COR-L47 (cell line): Measurements from ENCODE around the gene FKBP2.
A peak's percentile ranks its signal among the peaks of the same experiment; 100 is the strongest.

Experiments
- DNase-seq: peaks from one replicate; lab custom pipeline; 2025; lab: John Stamatoyannopoulos, UW

The FKBP2 gene

DNA sequence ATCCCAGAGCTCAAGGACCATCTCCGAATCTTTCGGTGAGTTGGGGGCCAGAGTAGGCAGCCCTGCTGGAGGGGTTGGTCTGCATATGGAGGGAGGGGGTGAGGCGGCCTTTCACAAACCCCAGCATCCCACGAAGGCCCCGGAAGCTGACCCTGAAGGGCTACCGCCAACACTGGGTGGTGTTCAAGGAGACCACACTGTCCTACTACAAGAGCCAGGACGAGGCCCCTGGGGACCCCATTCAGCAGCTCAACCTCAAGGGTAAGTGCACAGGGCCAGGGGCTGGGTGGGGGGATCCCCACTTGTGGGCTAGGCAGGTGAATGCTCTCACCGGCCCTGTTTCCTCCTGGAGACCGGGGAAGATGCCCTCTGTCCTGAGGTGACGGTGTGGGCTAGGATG is 21.1 kb upstream of the FKBP2 start:
- no peak for DNase-seq

DNA sequence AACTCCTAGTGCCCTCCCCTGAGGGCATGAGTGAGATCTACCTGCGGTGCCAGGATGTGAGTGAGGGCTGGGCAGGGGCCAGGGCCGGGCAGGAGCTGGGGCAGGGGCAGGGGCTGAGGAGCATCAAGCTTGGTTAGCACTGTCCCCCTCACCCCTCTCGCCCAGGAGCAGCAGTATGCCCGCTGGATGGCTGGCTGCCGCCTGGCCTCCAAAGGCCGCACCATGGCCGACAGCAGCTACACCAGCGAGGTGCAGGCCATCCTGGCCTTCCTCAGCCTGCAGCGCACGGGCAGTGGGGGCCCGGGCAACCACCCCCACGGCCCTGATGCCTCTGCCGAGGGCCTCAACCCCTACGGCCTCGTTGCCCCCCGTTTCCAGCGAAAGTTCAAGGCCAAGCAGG is 20.6 kb upstream of the FKBP2 start:
- no peak for DNase-seq

DNA sequence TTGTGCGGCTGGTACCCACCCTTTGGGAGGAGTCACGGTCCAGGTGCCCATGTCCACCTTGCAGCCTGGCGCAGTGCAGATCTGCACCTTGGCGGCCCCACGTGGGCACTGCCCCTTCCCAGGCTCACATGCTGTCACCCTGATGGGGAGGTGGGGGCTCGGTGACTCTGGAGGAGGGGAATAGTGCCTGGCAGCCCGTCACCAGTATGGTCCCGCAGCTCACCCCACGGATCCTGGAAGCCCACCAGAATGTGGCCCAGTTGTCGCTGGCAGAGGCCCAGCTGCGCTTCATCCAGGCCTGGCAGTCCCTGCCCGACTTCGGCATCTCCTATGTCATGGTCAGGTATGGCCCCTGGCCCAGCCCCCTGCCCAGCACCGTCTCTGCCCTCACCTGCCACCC is 20.1 kb upstream of the FKBP2 start:
- no peak for DNase-seq

DNA sequence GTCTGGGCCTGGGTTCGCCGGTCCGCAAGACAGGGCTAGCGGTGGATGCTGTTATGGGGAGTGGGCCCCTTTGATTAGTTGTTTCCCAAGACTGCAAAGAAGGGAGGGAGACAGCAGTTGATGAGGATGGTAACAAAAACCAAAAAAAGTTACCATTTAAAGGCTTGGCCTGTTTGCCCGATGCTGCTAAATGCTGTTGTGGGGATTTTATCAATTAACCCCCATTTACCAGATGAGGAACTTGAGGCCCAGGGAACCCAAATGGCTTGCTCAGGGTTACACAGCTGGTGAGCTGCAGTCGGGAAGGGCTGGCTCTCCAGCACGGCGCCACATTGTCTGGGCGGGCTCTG is 18.3 kb upstream of the FKBP2 start:
- no peak for DNase-seq

DNA sequence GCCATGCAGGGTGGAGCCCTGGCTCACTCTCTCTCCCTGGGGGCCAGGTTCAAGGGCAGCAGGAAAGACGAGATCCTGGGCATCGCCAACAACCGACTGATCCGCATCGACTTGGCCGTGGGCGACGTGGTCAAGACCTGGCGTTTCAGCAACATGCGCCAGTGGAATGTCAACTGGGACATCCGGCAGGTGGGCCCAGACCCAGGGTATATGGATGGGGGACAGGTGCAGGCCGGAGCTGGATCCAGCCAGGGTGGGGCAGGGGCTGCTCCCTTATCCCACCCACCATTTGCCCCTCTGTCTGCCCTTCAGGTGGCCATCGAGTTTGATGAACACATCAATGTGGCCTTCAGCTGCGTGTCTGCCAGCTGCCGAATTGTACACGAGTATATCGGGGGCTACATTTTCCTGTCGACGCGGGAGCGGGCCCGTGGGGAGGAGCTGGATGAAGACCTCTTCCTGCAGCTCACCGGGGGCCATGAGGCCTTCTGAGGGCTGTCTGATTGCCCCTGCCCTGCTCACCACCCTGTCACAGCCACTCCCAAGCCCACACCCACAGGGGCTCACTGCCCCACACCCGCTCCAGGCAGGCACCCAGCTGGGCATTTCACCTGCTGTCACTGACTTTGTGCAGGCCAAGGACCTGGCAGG is 17.8 kb upstream of the FKBP2 start:
- DNase-seq, result no peak

DNA sequence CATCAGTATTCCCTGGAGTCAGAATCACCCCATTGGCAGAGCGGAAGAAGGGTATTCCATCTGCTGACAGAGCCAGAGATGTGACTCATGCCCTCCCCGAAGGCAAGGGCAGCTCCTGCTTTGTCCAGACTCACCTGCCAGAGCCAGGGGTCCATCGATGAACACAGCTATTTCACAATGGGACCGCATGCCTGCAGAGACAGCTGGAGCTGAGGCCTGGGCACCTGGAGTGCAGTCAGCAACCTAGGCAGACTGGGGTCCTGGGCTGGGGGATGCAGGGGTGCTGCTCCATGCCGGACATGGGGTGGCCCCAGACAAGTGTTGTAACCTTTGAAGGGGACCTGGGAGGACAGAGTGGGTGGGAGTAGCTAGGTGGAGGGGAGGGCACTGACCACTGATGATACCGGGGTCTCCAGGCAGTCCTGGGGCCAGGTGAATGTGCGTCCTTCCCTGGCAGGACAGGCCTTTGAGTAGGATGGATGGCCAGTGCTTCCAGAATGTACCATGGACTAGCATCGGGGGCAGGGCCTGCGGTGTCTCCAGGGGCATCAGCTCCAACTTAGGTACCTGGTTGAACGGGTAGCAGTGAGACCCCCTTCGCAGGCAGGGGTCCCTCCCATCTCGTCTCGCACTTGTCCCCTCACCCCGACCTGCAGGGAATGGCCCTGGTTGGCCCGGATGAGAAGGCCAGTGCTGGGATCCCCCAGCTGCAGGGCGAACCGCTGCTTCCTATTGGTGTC is 16.6 kb upstream of the FKBP2 start:
- no peak for DNase-seq

DNA sequence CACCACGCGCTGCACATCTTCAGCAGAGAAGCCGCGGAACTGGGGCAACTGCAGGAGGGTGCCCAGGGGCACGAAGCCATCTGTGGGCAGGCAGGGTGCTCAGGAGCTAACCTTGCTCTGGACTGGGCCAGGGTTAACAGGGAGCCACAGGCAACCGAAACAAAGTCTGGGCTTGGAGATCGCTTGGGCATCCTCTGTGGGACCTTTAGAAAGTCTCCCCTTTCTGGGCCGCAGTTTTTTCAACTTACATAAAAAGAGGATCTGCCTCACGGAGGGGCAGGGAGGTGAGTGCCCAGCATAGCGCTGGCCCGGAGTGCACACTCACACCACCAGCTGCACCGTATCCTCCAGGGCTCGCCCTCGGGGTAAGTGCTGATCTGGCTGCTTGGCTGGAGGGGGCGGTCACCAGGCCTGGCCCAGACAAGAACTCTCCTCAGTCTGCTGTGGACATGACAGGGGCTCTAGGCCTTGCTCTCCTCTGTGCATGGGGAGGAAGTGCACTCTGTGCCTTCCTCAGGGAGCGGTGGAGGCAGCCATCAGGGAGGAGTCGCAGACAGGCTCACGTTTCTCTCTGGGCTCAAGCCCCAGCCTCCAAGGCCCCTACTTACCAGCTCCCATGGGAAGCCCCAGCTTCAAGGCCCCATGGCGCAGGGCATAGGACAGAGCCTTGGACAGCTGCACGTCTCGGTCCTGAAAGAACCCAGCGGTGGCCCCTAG is 15.8 kb upstream of the FKBP2 start:
- DNase-seq, result no peak

DNA sequence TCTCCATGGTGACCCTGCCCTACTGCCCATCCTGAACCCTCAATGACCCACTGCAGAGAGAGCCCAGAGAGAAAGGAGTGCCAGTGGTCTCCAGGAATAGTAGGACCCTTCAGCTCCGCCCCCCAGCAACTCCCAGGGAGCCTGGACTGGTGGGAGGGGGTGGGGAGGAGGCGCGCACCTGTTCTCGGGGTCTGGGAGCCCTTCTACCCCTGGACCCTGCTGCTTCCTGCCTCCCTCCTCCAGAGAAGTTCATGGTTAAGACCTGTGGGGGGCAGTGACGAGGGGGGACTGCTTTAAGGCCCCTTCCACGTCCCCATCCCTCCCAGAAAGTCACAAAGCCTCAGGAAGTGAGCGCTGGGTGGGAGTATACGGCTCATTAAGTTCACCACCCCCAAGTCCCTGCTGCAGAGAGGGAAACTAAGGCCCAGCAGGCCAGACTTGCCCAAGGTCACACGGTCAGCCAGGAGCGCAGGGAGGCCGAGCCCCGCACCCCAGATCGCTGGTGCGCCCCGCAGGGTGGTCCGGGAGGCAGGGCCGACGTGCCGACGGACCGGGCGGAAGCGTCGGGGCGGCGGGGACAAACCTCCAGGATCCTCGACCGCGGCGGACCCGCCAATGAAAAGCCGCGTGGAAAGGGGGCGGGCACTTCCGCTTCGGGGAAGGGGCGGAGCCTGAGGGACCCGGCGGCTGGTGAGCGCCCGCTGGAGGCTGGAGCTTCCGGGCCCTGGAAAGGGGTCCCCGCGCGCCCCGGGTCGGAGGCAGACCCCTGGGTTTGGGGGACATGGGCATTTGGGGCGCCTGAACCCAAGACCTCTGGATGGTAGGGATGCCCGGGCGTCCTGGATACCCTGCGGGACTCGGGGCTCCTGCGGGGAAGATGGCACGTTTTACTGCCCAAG is 15.0 kb upstream of the FKBP2 start, which contains the start of the genes NUDT22 and TRPT1:
Gene NUDT22, plus strand, starts transcription at position 667 of the 899 bp plus-strand sequence. CDS start 379 bp downstream, outside the sequence.
Gene TRPT1, minus strand, starts transcription at position 579 of the 899 bp plus-strand sequence. Its CDS starts 326 bp downstream, at position 253.
- DNase-seq, result peak; percentile 83

DNA sequence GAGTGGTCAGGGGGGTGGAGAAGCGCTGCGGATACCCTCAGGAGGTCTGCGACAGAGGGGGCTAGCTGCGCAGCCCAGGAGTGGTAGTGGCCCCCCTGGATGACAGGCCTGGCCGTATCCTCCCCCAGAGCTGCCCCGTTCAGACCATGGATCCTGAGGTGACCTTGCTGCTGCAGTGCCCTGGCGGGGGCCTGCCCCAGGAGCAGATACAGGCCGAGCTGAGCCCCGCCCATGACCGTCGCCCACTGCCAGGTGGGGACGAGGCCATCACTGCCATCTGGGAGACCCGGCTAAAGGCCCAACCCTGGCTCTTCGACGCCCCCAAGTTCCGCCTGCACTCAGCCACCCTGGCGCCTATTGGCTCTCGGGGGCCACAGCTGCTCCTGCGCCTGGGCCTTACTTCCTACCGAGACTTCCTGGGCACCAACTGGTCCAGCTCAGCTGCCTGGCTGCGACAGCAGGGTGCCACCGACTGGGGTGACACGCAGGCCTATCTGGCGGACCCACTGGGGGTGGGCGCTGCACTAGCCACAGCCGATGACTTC is 14.3 kb upstream of the FKBP2 start:
- DNase-seq, result peak; percentile 63

DNA sequence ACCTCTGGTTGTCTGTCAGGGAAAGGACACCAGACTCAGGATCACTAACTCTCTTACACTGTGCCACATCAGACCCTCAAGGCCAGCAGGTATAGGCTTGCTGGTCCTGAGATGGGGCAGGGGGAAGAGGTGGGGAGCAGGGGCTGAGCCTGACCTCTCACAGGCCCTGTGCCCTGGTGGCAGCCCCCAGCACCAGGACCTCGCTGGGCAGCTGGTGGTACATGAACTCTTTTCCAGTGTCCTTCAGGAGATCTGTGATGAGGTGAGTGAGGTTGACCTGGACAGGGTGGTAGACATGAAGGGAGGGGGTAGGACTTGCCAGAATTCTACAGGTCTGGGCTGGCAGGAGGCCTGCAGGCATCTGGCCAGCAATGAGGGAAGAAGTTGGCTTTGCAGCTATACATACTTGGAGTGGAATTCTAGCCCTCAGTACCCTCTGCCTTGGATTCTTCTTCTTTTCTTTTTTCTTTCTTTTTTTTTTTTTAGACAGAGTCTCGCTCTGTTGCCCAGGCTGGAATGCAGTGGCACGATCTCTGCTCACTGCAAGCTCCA is 13.4 kb upstream of the FKBP2 start:
- DNase-seq, result no peak

DNA sequence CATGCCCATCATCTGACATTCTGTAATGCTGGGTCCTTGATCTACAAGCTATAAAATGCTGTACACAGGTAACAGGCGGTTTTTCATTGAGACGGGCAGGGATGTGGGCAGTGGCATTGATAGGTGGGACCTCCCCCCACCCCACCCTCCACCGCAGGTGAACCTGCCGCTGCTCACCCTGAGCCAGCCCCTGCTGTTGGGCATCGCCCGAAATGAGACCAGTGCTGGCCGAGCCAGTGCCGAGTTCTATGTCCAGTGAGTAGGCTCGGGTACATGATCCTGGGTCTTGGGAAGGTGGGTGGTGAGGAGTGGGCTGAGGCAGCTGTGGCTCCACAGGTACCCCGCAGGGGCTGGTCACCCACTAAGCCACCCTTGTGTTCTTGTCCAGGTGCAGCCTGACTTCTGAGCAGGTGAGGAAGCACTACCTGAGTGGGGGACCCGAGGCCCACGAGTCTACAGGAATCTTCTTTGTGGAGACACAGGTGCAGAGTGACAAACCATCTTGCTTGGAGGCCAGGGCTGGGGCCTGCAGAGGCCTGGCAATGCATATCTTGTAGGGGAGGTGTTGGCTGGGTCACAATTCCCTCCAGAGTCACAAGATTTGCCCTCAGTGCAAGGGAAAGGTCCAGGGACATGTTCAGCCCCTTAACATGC is 11.7 kb upstream of the FKBP2 start:
- no peak for DNase-seq

DNA sequence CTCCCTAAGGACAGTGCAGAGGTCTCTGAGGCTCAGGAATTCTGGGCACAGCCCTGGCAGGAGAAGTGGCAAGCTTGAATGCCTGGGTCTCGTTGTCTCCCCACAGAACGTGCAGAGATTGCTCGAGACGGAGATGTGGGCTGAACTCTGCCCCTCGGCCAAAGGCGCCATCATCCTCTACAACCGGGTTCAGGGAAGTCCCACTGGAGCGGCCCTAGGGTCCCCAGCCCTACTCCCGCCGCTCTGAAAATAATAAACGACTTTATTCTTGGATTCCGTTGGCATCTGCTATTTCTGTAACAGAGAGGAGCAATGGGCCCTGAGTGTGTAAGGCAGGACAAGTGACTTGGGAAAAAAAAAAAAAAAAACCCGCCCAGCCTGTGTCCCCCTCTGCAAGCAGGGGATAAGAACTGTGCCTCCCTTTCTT is 11.1 kb upstream of the FKBP2 start:
- DNase-seq, result no peak

DNA sequence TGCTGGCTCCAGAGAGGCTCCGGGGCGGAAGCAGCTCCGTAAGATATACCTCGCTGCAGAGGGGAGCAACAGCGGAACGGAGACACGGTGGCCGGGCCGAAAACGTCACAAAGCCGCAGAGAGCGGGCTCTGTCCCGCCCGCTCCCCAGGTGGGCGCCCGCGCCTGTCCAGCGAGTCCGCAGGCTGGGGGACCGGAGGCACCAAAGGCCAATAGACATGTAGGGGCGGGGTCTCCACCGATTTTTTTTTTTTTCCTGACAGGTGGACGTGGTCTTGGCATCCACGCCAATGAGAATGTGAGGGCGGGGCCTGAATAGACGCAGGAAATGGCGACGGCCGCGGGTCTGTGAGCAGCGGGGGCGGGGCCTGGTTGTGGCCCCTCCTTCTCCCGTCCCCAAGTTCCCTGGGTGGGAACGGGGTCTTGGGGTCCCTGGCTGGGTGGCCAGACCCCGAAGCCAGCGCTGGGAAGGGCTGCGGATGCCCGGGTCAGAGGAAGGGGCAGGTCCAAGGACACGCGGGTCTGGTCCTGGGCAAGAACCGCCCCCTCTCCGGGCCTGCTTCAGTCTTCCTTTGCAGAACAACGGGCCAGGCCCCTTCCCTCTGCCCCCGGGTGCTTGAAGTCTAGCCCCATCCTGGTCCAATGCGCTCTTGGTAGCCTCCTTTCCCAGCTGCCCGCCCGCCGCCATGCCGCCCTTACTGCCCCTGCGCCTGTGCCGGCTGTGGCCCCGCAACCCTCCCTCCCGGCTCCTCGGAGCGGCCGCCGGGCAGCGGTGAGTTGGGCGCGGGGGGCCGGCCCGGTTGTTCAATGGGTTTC is 10.5 kb upstream of the FKBP2 start, which contains the start of gene DNAJC4:
Gene DNAJC4, plus strand, starts transcription at position 378 of the 814 bp plus-strand sequence. Its CDS starts 307 bp downstream, at position 685.
- DNase-seq, result peak; percentile 97

DNA sequence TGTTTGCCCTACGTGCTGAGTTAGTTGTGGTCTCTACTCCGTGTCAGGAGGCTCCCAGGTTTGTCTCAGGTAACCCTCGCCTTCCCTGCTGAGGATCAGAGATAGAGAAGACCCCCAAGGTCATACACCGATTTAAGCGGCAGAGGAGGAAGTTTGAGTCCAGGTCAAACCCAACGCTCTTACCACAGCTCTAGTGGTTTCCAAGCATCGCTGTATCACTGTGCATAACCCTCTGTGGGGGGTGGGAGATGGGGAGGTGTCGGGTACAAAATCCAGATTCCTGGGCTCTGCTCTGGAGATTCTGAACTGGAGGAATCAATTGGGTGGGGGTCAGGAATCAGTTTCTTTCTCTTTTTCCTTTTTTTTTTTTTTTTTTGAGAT is 9.9 kb upstream of the FKBP2 start:
- DNase-seq, result no peak

DNA sequence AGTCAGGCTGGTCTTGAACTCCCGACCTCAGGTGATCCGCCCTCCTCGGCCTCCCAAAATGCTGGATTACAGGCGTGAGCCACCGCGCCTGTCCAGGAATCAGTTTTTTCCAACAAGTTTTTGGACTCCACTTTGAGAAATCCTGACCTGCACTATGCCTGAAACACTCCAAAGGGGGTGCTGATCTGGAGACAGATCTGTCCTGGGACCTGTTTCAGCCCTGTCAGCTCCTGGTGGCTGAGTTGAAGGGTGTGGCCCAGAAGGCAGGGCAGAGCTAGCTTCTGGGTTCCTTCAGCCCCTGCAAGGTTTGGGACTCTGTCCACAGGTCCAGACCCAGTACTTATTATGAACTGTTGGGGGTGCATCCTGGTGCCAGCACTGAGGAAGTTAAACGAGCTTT is 9.3 kb upstream of the FKBP2 start:
- DNase-seq, result no peak

DNA sequence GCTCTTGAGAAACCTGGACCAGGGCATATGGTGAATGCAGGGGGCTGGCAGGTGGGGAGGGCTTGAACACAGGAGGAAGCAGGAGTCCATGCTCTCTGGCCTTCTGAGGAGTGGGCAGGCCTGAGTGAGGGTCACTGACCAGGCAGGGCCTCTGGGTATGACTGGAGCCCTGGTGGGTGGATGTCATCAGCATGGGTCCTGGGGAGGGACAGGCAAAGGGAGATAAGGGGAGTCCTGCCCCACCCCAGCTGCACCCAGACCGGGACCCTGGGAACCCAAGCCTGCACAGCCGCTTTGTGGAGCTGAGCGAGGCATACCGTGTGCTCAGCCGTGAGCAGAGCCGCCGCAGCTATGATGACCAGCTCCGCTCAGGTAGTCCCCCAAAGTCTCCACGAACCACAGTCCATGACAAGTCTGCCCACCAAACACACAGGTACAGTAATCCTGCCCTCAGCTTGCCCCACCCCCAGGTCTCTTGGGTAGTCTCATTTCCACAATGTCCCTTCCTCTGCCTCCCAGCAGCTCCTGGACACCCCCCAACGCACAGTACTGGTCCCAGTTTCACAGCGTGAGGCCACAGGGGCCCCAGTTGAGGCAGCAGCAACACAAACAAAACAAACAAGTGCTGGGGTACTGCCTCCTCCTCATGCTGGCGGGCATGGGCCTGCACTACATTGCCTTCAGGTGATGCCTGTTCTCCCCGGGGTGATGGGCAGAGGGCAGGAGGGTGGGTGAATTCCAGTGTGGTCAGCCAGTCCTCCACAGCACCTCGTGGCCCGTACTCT is 8.5 kb upstream of the FKBP2 start:
- no peak for DNase-seq

DNA sequence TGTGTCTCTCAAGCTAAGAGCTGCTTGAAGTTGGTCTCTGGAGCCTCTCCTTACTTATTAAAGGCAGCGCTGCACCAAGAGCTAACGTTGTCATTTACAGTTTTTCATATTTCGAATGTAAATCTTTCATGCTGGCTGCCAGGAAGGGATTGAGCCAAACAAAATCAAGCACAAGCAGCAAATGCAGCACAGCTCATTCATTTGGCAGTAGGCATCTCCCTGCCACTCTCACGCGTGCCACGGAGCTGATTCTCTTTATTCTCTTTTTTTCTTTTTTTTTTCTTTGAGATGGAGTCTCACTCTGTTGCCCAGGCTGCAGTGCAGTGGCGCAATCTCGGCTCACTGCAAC is 8.0 kb upstream of the FKBP2 start:
- DNase-seq, result no peak

DNA sequence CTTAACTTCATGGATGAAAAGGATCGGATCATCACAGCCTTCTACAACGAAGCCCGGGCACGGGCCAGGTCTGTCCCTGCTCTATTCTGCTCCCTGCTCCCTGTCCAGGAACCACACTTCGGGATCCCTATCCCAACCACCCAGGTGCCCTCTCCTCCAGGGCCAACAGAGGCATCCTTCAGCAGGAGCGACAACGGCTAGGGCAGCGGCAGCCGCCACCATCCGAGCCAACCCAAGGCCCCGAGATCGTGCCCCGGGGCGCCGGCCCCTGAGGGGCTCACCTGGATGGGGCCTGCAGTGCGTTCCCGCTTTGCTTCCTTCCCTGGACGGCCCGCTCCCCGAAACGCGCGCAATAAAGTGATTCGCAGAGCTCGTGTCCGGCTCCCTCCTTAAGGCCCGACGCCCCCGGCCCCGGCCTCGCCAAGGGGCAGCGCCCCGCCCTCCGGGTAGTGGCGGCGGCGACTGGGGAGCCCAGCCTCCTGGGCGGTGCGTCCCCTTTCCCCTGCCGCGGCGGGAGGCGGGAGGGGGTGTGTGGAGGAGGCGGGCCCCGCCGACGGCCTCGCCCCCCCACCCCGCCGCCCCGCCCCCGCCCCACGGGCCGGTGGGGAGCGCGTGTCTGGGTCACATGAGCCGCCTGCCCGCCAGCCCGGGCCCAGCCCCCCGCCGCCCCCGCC is 6.8 kb upstream of the FKBP2 start, which contains the start of gene VEGFB:
Gene VEGFB, plus strand, starts transcription at position 672 of the 674 bp plus-strand sequence. CDS start 250 bp downstream, outside the sequence.
- DNase-seq, result peak; percentile 55
